GM18873 (cell line): ENCODE measurements around the gene STX12.
"Not testable (repeated sequence)": the region's sequence is repeated elsewhere in the genome, so short reads cannot be mapped to it uniquely, and the experiment has no call there.

Experiments used
- ATAC-seq: cut with Tn5 transposase; IDR thresholded peaks from one replicate; pipeline ENCODE4 v1.9.1; 2021; ENCODE audit warnings: mild to moderate bottlenecking, moderate library complexity, moderate number of reproducible peaks; ENCODE audit not compliant: unreplicated experiment, low FRiP score

The STX12 gene

GRCh38 chr1:27864264-27864895 is 91.4 kb downstream of the STX12 start:
- no peak for ATAC-seq

DNA sequence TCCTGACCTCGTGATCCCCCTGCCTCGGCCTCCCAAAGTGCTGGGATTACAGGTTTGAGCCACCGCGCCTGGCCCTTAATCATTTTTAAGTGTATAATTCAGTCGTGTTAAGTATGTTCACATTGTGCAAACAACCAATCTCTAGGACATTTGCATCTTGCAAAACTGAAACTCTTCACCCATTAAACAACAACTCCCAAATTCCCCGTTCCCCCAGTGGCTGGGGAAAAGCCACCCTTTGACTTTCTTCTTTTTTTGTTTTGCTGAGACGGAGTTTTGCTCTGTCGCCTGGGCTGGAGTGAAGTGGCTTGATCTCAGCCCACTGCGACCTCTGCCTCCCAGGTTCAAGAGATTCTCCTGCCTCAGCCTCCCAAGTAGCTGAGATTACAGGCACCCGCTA is 92.8 kb downstream of the STX12 start:
- ATAC-seq = no peak

DNA sequence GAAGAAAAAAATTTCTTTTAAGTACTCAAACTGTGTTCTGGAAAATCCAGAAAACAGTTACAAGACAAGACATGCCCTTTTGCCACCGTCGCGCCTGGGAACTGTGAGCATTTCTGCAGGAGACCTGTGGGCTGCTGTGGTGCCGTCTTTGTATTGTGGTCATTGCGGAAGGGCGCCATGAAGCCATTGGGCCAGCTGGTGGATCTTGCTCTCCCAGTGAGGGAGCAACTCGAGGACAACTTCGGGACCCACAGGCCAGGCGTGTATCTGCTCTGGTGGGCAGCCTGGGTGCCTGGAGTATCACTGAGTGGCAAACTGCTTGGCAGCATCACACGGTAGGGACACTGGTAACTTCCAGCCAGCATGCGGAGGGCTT is 95.5 kb downstream of the STX12 start:
- no peak for ATAC-seq

GRCh38 chr1:27868932-27869718 is 96.1 kb downstream of the STX12 start:
- ATAC-seq = peak; percentile 38

GRCh38 chr1:27869719-27870085 is 96.7 kb downstream of the STX12 start:
- no peak for ATAC-seq

GRCh38 chr1:27871076-27871475 is 98.1 kb downstream of the STX12 start:
- not testable (repeated sequence) for ATAC-seq

GRCh38 chr1:27872059-27872801 is 99.2 kb downstream of the STX12 start, which contains the start of gene THEMIS2:
Gene THEMIS2, plus strand, starts transcription at chr1:27872544. Its CDS starts 28 bp downstream, at chr1:27872572.
- ATAC-seq = no peak

GRCh38 chr1:27872802-27873551 is 100.0 kb downstream of the STX12 start:
- no peak for ATAC-seq

GRCh38 chr1:27873671-27874384 is 100.8 kb downstream of the STX12 start:
- ATAC-seq = no peak
